SK-N-SH treated with all-trans-retinoic acid at 6 μM for 48 hours (cell line): ENCODE measurements around the gene CENPP.

Experiments used
- GLIS3 ChIP-seq: fragments of 250-450 bp; sonication (Bioruptor Pico); IDR thresholded peaks from 2 replicates; pipeline ENCODE4 v1.5.0; 2020; ENCODE audit warnings: mild to moderate bottlenecking, moderate library complexity
- ZNF70 ChIP-seq: fragments of 450-650 bp; formaldehyde crosslinking; IDR thresholded peaks from 2 replicates; pipeline ENCODE4 v1.5.0; 2020; ENCODE audit warnings: mild to moderate bottlenecking, moderate library complexity
- TF ChIP-seq, protein P1 (sequence below): fragments of 250-450 bp; sonication (Bioruptor Pico); IDR thresholded peaks from 2 replicates; pipeline ENCODE4 v1.8.0; 2020; ENCODE audit warnings: mild to moderate bottlenecking, moderate library complexity, borderline replicate concordance
- TF ChIP-seq, protein P2 (sequence below): fragments of 250-450 bp; sonication (Bioruptor Pico); IDR thresholded peaks from 2 replicates; pipeline ENCODE4 v1.5.1; 2020; ENCODE audit warnings: low read depth, mild to moderate bottlenecking, moderate library complexity

DNA sequence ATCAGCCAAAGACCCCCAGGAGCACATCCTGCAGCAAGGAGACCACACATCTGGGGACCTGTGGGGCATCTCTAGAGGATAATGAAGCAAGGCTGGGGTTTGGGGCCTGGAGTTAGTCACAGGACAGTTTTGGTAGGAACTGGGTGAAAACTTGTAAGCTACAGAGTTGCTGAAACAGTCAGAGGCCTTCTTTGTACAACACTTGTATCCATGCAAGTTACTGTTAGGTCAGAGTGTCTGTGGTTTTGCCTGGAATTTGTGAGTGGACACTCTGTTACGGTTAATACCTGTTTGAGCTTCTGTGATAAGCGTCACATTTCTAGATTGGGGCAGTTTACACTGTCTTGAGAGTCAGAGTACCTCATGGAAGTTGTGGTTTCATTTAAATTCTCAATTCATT is 179.1 kb downstream of the CENPP start:
- TF ChIP-seq GLIS3 (CRISPR knock-in tag), result no peak
- TF ChIP-seq, protein P1, sequence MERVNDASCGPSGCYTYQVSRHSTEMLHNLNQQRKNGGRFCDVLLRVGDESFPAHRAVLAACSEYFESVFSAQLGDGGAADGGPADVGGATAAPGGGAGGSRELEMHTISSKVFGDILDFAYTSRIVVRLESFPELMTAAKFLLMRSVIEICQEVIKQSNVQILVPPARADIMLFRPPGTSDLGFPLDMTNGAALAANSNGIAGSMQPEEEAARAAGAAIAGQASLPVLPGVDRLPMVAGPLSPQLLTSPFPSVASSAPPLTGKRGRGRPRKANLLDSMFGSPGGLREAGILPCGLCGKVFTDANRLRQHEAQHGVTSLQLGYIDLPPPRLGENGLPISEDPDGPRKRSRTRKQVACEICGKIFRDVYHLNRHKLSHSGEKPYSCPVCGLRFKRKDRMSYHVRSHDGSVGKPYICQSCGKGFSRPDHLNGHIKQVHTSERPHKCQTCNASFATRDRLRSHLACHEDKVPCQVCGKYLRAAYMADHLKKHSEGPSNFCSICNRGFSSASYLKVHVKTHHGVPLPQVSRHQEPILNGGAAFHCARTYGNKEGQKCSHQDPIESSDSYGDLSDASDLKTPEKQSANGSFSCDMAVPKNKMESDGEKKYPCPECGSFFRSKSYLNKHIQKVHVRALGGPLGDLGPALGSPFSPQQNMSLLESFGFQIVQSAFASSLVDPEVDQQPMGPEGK (CRISPR knock-in tag), result no peak
- TF ChIP-seq, protein P2, sequence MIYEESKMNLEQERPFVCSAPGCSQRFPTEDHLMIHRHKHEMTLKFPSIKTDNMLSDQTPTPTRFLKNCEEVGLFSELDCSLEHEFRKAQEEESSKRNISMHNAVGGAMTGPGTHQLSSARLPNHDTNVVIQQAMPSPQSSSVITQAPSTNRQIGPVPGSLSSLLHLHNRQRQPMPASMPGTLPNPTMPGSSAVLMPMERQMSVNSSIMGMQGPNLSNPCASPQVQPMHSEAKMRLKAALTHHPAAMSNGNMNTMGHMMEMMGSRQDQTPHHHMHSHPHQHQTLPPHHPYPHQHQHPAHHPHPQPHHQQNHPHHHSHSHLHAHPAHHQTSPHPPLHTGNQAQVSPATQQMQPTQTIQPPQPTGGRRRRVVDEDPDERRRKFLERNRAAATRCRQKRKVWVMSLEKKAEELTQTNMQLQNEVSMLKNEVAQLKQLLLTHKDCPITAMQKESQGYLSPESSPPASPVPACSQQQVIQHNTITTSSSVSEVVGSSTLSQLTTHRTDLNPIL (CRISPR knock-in tag), result no peak
- no peak for TF ChIP-seq ZNF70
